ENCODE data around the gene PIP4K2C. TPM values are rescaled to one million over a fixed set of nuclear protein-coding genes. Genes with fewer than 3 reads are reported as not detected.

Gene PIP4K2C
- total RNA-seq, 2 donors from 2014 or later, result 33.4 to 39.9 TPM

- no peak for ATAC-seq (ENCODE audit: insufficient number of reproducible peaks, low FRiP score, low read depth)
- H3K27me3 ChIP-seq (replicated peaks; ENCODE audit: insufficient read depth), result no peaks in the 10 kb centered on the region
Observed at GRCh38 chr12:57571926-57572762, 18.8 kb upstream of the PIP4K2C start.

GRCh38 chr12:57574795-57575194, 16.2 kb upstream of the PIP4K2C start:
- Histone ChIP-seq H3K27me3 (replicated peaks; ENCODE audit: insufficient read depth) (no peaks in the 10 kb centered on the region), H3K9me3 (no peaks in the 10 kb centered on the region), H3K4me1 (ENCODE audit: control insufficient read depth in 1 of 2, low read depth in 2 of 2) (no peaks in the 10 kb centered on the region), H3K4me3 (no peak overlapping the region), H3K36me3 (peaks cover 6% of the 10 kb centered on the region), H3K27ac (no peak overlapping the region)
- TF ChIP-seq, protein P1, sequence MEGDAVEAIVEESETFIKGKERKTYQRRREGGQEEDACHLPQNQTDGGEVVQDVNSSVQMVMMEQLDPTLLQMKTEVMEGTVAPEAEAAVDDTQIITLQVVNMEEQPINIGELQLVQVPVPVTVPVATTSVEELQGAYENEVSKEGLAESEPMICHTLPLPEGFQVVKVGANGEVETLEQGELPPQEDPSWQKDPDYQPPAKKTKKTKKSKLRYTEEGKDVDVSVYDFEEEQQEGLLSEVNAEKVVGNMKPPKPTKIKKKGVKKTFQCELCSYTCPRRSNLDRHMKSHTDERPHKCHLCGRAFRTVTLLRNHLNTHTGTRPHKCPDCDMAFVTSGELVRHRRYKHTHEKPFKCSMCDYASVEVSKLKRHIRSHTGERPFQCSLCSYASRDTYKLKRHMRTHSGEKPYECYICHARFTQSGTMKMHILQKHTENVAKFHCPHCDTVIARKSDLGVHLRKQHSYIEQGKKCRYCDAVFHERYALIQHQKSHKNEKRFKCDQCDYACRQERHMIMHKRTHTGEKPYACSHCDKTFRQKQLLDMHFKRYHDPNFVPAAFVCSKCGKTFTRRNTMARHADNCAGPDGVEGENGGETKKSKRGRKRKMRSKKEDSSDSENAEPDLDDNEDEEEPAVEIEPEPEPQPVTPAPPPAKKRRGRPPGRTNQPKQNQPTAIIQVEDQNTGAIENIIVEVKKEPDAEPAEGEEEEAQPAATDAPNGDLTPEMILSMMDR (IDR thresholded peaks at IDR 0.05), result no peak
- ATAC-seq (ENCODE audit: insufficient number of reproducible peaks, low FRiP score, low read depth) (no peak), DNase-seq (ENCODE audit: low spot score) (no peak)

More at GRCh38 chr12:57571926-57572762, 18.8 kb upstream of the PIP4K2C start:
- Histone ChIP-seq H3K27ac (no peak overlapping the region), H3K9me3 (no peaks in the 10 kb centered on the region), H3K4me3 (no peak overlapping the region), H3K36me3 (no peaks in the 10 kb centered on the region), H3K4me1 (ENCODE audit: control insufficient read depth in 1 of 2, low read depth in 2 of 2) (no peaks in the 10 kb centered on the region)
- TF ChIP-seq, protein P1 (IDR thresholded peaks at IDR 0.05), result no peak
- no peak for DNase-seq (ENCODE audit: low spot score)

GRCh38 chr12:57575771-57576612, 15.0 kb upstream of the PIP4K2C start:
- Histone ChIP-seq H3K27me3 (replicated peaks; ENCODE audit: insufficient read depth) (no peaks in the 10 kb centered on the region), H3K4me1 (ENCODE audit: control insufficient read depth in 1 of 2, low read depth in 2 of 2) (no peaks in the 10 kb centered on the region), H3K27ac (no peak overlapping the region), H3K4me3 (no peak overlapping the region), H3K36me3 (peaks cover 6% of the 10 kb centered on the region), H3K9me3 (no peaks in the 10 kb centered on the region)
- ATAC-seq (ENCODE audit: insufficient number of reproducible peaks, low FRiP score, low read depth), result no peak
- TF ChIP-seq, protein P1 (IDR thresholded peaks at IDR 0.05), result no peak
- DNase-seq (ENCODE audit: low spot score), result no peak

DNA sequence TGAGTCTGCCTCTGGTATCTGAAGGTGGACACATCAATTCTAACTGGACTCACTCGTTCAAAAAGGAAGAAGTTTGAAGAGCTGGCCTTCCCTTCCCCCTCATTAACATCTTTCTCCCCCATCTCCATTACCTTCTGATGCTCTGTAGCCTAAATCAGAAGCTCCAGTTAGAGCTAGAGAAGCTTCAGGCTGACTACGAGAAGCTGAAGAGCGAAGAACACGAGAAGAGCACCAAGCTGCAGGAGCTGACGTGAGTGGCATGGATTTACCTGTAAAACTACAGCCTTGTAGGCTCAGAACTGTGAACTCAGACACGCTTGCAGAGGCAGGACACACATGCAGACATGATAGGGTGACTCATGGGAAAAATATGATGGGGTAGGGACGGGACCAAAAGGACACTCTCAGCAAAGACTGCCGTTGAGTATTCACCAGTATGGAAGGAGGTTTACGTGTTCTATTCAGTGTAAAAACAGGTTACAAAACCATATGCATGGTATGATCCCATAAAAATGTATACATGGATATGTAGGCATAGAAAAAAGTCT, 14.3 kb upstream of the PIP4K2C start:
- H3K27me3 ChIP-seq (replicated peaks; ENCODE audit: insufficient read depth), result no peaks in the 10 kb centered on the region
- no peak for DNase-seq (ENCODE audit: low spot score)
- H3K27ac ChIP-seq, result no peak overlapping the region
- H3K4me3 ChIP-seq, result no peak overlapping the region
- no peaks in the 10 kb centered on the region for H3K9me3 ChIP-seq
- no peaks in the 10 kb centered on the region for H3K4me1 ChIP-seq (ENCODE audit: control insufficient read depth in 1 of 2, low read depth in 2 of 2)
- TF ChIP-seq, protein P1 (IDR thresholded peaks at IDR 0.05), result no peak
- H3K36me3 ChIP-seq, result peaks cover 6% of the 10 kb centered on the region
- ATAC-seq (ENCODE audit: insufficient number of reproducible peaks, low FRiP score, low read depth), result no peak
